Ishikawa (cell line): Measurements from ENCODE around the gene KRTAP9-1.

ENCODE experiments used
- CEBPB ChIP-seq: IDR thresholded peaks from 2 replicates; pipeline ENCODE4 v1.6.1; 2012
- CREB1 ChIP-seq: IDR thresholded peaks from 2 replicates; pipeline ENCODE4 v1.6.1; 2012; ENCODE audit warnings: low read depth
- EGR1 ChIP-seq: IDR thresholded peaks from 2 replicates; pipeline ENCODE4 v1.6.1; 2012
- EP300 ChIP-seq: IDR thresholded peaks from 2 replicates; pipeline ENCODE4 v1.6.1; 2012; ENCODE audit warnings: borderline replicate concordance
- FOXM1 ChIP-seq: IDR thresholded peaks from 2 replicates; pipeline ENCODE4 v1.6.1; 2012; ENCODE audit warnings: low read depth, borderline replicate concordance
- MAX ChIP-seq: IDR thresholded peaks from 2 replicates; pipeline ENCODE4 v1.6.1; 2012
- RAD21 ChIP-seq: IDR thresholded peaks from 2 replicates; pipeline ENCODE4 v1.6.1; 2012; ENCODE audit warnings: low read depth
- REST ChIP-seq: IDR thresholded peaks from 2 replicates; pipeline ENCODE4 v1.6.1; 2012; ENCODE audit warnings: low read depth, mild to moderate bottlenecking
- TAF1 ChIP-seq: IDR thresholded peaks from 2 replicates; pipeline ENCODE4 v1.6.1; 2012; ENCODE audit warnings: low read depth, mild to moderate bottlenecking
- TEAD4 ChIP-seq: IDR thresholded peaks from 2 replicates; pipeline ENCODE4 v1.6.1; 2012
- USF1 ChIP-seq: IDR thresholded peaks from 2 replicates; pipeline ENCODE4 v1.6.1; 2012
- YY1 ChIP-seq: IDR thresholded peaks from 2 replicates; pipeline ENCODE4 v1.6.1; 2012; ENCODE audit warnings: low read depth

- TF ChIP-seq MAX, result no peak
- TF ChIP-seq REST, result peak; percentile 51; the same call in 1 of the 2 replicates
- TF ChIP-seq CEBPB, result no peak
- no peak for TF ChIP-seq EP300
- no peak for TF ChIP-seq FOXM1
- TF ChIP-seq CREB1, result no peak
- TF ChIP-seq TEAD4, result no peak
- TF ChIP-seq YY1, result no peak
- no peak for TF ChIP-seq EGR1
- TF ChIP-seq RAD21, result no peak
- no peak for TF ChIP-seq TAF1
- TF ChIP-seq USF1, result no peak
Measured at GRCh38 chr17:41149652-41149985, 40.1 kb upstream of the KRTAP9-1 start, which contains the start of gene KRTAP4-5.
